ENCODE results near the gene ETV6. TPM values are rescaled to one million over a fixed set of nuclear protein-coding genes. Genes with fewer than 3 reads are reported as not detected.
A peak's percentile ranks its signal among the peaks of the same experiment; 100 is the strongest.

ETV6 gene
- total RNA-seq, 2 experiments from 2014 or later = 17.1 to 19.3 TPM

DNA sequence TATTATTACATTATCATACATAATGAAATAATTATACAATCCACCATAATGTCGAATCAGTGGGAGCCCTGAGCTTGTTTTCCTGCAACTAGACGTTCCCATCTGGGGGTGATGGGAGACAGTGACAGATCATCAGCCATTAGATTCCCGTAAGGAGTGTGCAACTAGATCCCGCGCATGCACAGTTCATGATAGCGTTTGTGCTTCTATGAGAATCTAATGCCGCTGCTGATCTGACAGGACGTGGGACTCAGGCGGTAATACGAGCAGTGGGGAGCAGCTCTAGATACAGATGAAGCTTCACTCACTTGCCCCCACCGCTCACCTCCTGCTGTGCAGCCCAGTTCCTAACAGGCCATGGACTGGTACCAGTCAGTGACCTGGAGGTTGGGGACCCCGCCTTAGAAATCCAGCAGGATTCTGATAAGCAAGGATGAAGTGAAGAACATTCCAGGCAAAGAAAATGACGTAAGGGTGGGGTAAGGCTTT is 204.6 kb downstream of the ETV6 start:
- BruUV-seq (replicated peaks) = no TSS peak
- no peaks in the 10 kb centered on the region for H3K9me3 ChIP-seq (ENCODE audit: low read length)
- no peaks in the 10 kb centered on the region for H3K79me2 ChIP-seq (ENCODE audit: insufficient read depth, low read depth, low read length)
- H3K4me3 ChIP-seq (ENCODE audit: low read depth, low read length, poor library complexity, severe bottlenecking) = no peak overlapping the region
- TF ChIP-seq CTCF (conservative IDR thresholded peaks at IDR 0.05; ENCODE audit: low read length) (no peak), EZH2phosphoT487 (IDR thresholded peaks at IDR 0.05; ENCODE audit: borderline replicate concordance, low read depth, low read length) (no peak)
- H3K9me2 ChIP-seq (ENCODE audit: insufficient read depth, low read length) = no peaks in the 10 kb centered on the region
- ChIA-PET POLR2A (interaction anchor here (1.2 to 1.5 kb wide), 3 partner anchors 9 to 22 kb away, joined by 3 read pairs; no protein-coding TSS in a partner anchor), CTCF (ENCODE audit: unreplicated experiment) (no interaction called here)
- no peak overlapping the region for H3K4me2 ChIP-seq (ENCODE audit: low read length)
- no peak overlapping the region for H3K27ac ChIP-seq (ENCODE audit: low read depth, low read length, poor library complexity, severe bottlenecking)
- no peaks in the 10 kb centered on the region for H4K20me1 ChIP-seq (ENCODE audit: insufficient read depth, low read length)
- peaks cover 32% of the 10 kb centered on the region for H3K36me3 ChIP-seq (ENCODE audit: insufficient read depth, low read length)
- no peak overlapping the region for H2AFZ ChIP-seq (ENCODE audit: low read length)
- peaks cover 15% of the 10 kb centered on the region for H3K4me1 ChIP-seq (ENCODE audit: insufficient read depth, low read length, poor library complexity, severe bottlenecking)
- intact Hi-C loops (cut with micrococcal nuclease; ENCODE audit: unreplicated experiment) = no loop called here
- no peak for DNase-seq (ENCODE audit: low spot score)

DNA sequence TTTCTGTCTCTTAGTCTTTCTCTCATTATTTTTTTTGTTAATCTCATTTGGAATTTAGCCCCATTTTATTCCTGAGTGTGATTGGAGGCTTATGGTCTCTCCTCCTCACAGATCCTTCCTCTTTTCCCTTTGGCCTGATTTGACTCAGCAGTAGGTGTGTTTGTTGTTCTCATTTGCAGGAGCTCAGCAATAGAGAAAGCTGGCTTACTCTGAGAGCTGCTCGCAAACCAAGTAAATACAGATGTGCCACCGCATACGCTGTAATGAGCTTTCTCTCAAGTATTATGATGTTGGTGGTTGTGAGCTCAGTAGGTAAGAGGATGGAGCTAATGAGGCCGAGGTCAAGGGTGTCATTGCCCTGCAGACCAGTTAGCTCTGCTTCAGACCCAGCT is 206.5 kb downstream of the ETV6 start:
- H3K9me2 ChIP-seq (ENCODE audit: insufficient read depth, low read length) = no peaks in the 10 kb centered on the region
- TF ChIP-seq EZH2phosphoT487 (IDR thresholded peaks at IDR 0.05; ENCODE audit: borderline replicate concordance, low read depth, low read length) (no peak), CTCF (conservative IDR thresholded peaks at IDR 0.05; ENCODE audit: low read length) (no peak)
- POLR2A ChIA-PET = interaction anchor here (0.6 to 1.4 kb wide), 6 partner anchors 10 to 174 kb away, joined by 3 to 5 read pairs (median 3); no protein-coding TSS in a partner anchor
- no TSS peak for BruUV-seq (replicated peaks)
- no peak for DNase-seq (ENCODE audit: low spot score)
- peak overlapping the region; percentile 41 for H3K4me2 ChIP-seq (ENCODE audit: low read length)
- H3K9me3 ChIP-seq (ENCODE audit: low read length) = no peaks in the 10 kb centered on the region
- H3K4me3 ChIP-seq (ENCODE audit: low read depth, low read length, poor library complexity, severe bottlenecking) = no peak overlapping the region
- H3K79me2 ChIP-seq (ENCODE audit: insufficient read depth, low read depth, low read length) = no peaks in the 10 kb centered on the region
- no peaks in the 10 kb centered on the region for H4K20me1 ChIP-seq (ENCODE audit: insufficient read depth, low read length)
- intact Hi-C loops (cut with micrococcal nuclease; ENCODE audit: unreplicated experiment) = no loop called here
- peak overlapping the region; percentile 31 for H3K27ac ChIP-seq (ENCODE audit: low read depth, low read length, poor library complexity, severe bottlenecking)
- peaks cover 40% of the 10 kb centered on the region for H3K36me3 ChIP-seq (ENCODE audit: insufficient read depth, low read length)
- H3K4me1 ChIP-seq (ENCODE audit: insufficient read depth, low read length, poor library complexity, severe bottlenecking) = peaks cover 17% of the 10 kb centered on the region
- CTCF ChIA-PET (ENCODE audit: unreplicated experiment) = interaction anchor here (0.8 kb wide), 1 partner anchor 13 kb away, joined by 3 read pairs; no protein-coding TSS in a partner anchor
- no peak overlapping the region for H2AFZ ChIP-seq (ENCODE audit: low read length)

- intact Hi-C loops (cut with micrococcal nuclease; ENCODE audit: unreplicated experiment) = no loop called here
- no peak for TF ChIP-seq EZH2phosphoT487 (IDR thresholded peaks at IDR 0.05; ENCODE audit: borderline replicate concordance, low read depth, low read length)
- no peak for TF ChIP-seq CTCF (conservative IDR thresholded peaks at IDR 0.05; ENCODE audit: low read length)
- Histone ChIP-seq H4K20me1 (ENCODE audit: insufficient read depth, low read length) (no peaks in the 10 kb centered on the region), H3K4me1 (ENCODE audit: insufficient read depth, low read length, poor library complexity, severe bottlenecking) (peaks cover 26% of the 10 kb centered on the region), H3K27ac (ENCODE audit: low read depth, low read length, poor library complexity, severe bottlenecking) (no peak overlapping the region), H3K9me3 (ENCODE audit: low read length) (no peaks in the 10 kb centered on the region), H2AFZ (ENCODE audit: low read length) (no peak overlapping the region), H3K4me2 (ENCODE audit: low read length) (no peak overlapping the region), H3K79me2 (ENCODE audit: insufficient read depth, low read depth, low read length) (no peaks in the 10 kb centered on the region), H3K36me3 (ENCODE audit: insufficient read depth, low read length) (peaks cover 45% of the 10 kb centered on the region), H3K9me2 (ENCODE audit: insufficient read depth, low read length) (no peaks in the 10 kb centered on the region), H3K4me3 (ENCODE audit: low read depth, low read length, poor library complexity, severe bottlenecking) (no peak overlapping the region)
- ChIA-PET CTCF (ENCODE audit: unreplicated experiment) (no interaction called here), POLR2A (interaction anchor here (0.6 to 1.4 kb wide), 3 partner anchors 11 to 991 kb away, joined by 3 to 5 read pairs (median 3); no protein-coding TSS in a partner anchor)
- DNase-seq (ENCODE audit: low spot score) = no peak
- no TSS peak for BruUV-seq (replicated peaks)
Measured at GRCh38 chr12:11856971-11857370, 207.5 kb downstream of the ETV6 start.
